ENCODE data around the gene CAMK2D.

- TF ChIP-seq POLR2AphosphoS5 (IDR thresholded peaks at IDR 0.05; ENCODE audit: low read depth, low read length) = no peak
- TF ChIP-seq CTCF (IDR thresholded peaks at IDR 0.05) = no peak
- no peak for TF ChIP-seq REST (IDR thresholded peaks at IDR 0.05; ENCODE audit: insufficient read depth in 1 of 2, low read depth in 2 of 2, low read length in 1 of 2)
- no peak for TF ChIP-seq SIN3A (IDR thresholded peaks at IDR 0.05; ENCODE audit: borderline replicate concordance, insufficient read depth, low read depth, low read length)
- no peak for TF ChIP-seq TCF7L2 (IDR thresholded peaks at IDR 0.05; ENCODE audit: low read depth, low read length)
These were observed 279.2 kb downstream of the CAMK2D start for GRCh38 chr4:113482325-113482724.
